CD14-positive monocyte (primary cell): Measurements from ENCODE around the gene PLEKHA7. TPM values are rescaled to one million over a fixed set of nuclear protein-coding genes. Genes with fewer than 3 reads are reported as not detected.
"Not testable (repeated sequence)": the region's sequence is repeated elsewhere in the genome, so short reads cannot be mapped to it uniquely, and the experiment has no call there.

Source experiments
- DNase-seq, 3 donors: peaks; one replicate each; pipeline ENCODE4 v3.0.0-alpha.2; 2011 to 2022
- H2AFZ ChIP-seq: 2 replicates; pipeline ENCODE4 v1.6.0; 2012; ENCODE audit warnings: mild to moderate bottlenecking, low read depth, low read length, inconsistent platforms; ENCODE audit not compliant: insufficient read depth, poor library complexity, severe bottlenecking
- H3K27ac ChIP-seq, 2 donors: 1 replicate in 1 of 2; 2 replicates in 1 of 2; pipeline ENCODE4 v1.5.1; 2012 to 2013; ENCODE audit warnings: low read length in 2 of 2, control low read depth in 1 of 2, inconsistent platforms in 1 of 2, low read depth in 1 of 2, mild to moderate bottlenecking in 1 of 2
- H3K27me3 ChIP-seq, 2 donors: one replicate each; pipeline versions ENCODE4 v1.6.0 to v1.6.1; 2011 to 2013; ENCODE audit warnings: low read length in 2 of 2; ENCODE audit not compliant: control insufficient read depth in 2 of 2, insufficient read depth in 2 of 2
- H3K36me3 ChIP-seq, 2 donors: replicated peaks in 1 of 2; 1 replicate in 1 of 2; 2 replicates in 1 of 2; pipeline versions ENCODE4 v1.5.1 to v1.6.1; 2012 to 2013; ENCODE audit warnings: low read length in 2 of 2, control low read depth in 1 of 2, inconsistent platforms in 1 of 2, mild to moderate bottlenecking in 1 of 2; ENCODE audit not compliant: insufficient read depth in 2 of 2, control insufficient read depth in 1 of 2
- H3K4me1 ChIP-seq, 2 donors: 1 replicate in 1 of 2; 2 replicates in 1 of 2; pipeline versions ENCODE4 v1.5.1 to v1.6.1; 2012 to 2013; ENCODE audit warnings: low read length in 2 of 2, control low read depth in 1 of 2, inconsistent platforms in 1 of 2, mild to moderate bottlenecking in 1 of 2, moderate library complexity in 1 of 2; ENCODE audit not compliant: insufficient read depth in 2 of 2, control insufficient read depth in 1 of 2
- H3K4me2 ChIP-seq: replicated peaks from 2 replicates; pipeline ENCODE3; 2012; ENCODE audit warnings: low read length, moderate library complexity, mild to moderate bottlenecking; ENCODE audit not compliant: poor library complexity, severe bottlenecking; ENCODE audit errors: extremely low read depth
- H3K4me3 ChIP-seq, 3 experiments: fragments of 200-600 bp in 1 of 3; sonication (generic) in 1 of 3; replicated peaks in 1 of 3; 1 replicate in 2 of 3; 2 replicates in 1 of 3; pipeline ENCODE4 v1.5.1; 2011 to 2013; ENCODE audit warnings: low read length in 3 of 3, mild to moderate bottlenecking in 3 of 3, control low read depth in 2 of 3, low read depth in 2 of 3, inconsistent platforms in 1 of 3, moderate library complexity in 1 of 3
- H3K79me2 ChIP-seq: 2 replicates; pipeline ENCODE4 v1.6.0; 2012; ENCODE audit warnings: mild to moderate bottlenecking, control low read depth, inconsistent platforms, low read length, moderate library complexity; ENCODE audit not compliant: insufficient read depth
- H3K9ac ChIP-seq: 2 replicates; pipeline ENCODE4 v1.6.0; 2017; ENCODE audit warnings: low read length, mild to moderate bottlenecking; ENCODE audit not compliant: insufficient read depth, poor library complexity, severe bottlenecking
- H3K9me3 ChIP-seq, 2 donors: replicated peaks in 1 of 2; 1 replicate in 1 of 2; 2 replicates in 1 of 2; pipeline versions ENCODE4 v1.5.1 to v1.6.1; 2012 to 2013; ENCODE audit warnings: low read length in 2 of 2, control low read depth in 1 of 2; ENCODE audit not compliant: control insufficient read depth in 1 of 2, insufficient read depth in 1 of 2
- H4K20me1 ChIP-seq: 2 replicates; pipeline ENCODE4 v1.6.0; 2012; ENCODE audit warnings: mild to moderate bottlenecking, low read length, control low read depth, moderate library complexity; ENCODE audit not compliant: insufficient read depth
- H3K27ac Mint-ChIP-seq, 7 donors: one replicate each; pipeline ENCODE4 v1.8.0; 2020; ENCODE audit warnings: mild to moderate bottlenecking in 7 of 7, mixed read lengths in 7 of 7, moderate library complexity in 6 of 7, inconsistent platforms in 2 of 7
- H3K27me3 Mint-ChIP-seq, 3 donors: one replicate each; pipeline ENCODE4 v1.8.0; 2021 to 2022; ENCODE audit warnings: low read depth in 3 of 3, mild to moderate bottlenecking in 3 of 3, mixed read lengths in 3 of 3, moderate library complexity in 3 of 3, inconsistent platforms in 1 of 3
- H3K36me3 Mint-ChIP-seq, 2 donors: one replicate each; pipeline ENCODE4 v1.8.0; 2020; ENCODE audit warnings: mixed read lengths in 2 of 2, inconsistent platforms in 1 of 2, mild to moderate bottlenecking in 1 of 2
- H3K4me1 Mint-ChIP-seq: one replicate; pipeline ENCODE4 v1.8.0; 2020; ENCODE audit warnings: mild to moderate bottlenecking, mixed read lengths
- H3K4me3 Mint-ChIP-seq, 2 donors: one replicate each; pipeline ENCODE4 v1.8.0; 2020; ENCODE audit warnings: mild to moderate bottlenecking in 2 of 2, mixed read lengths in 2 of 2, moderate library complexity in 1 of 2
- H3K9me3 Mint-ChIP-seq, 7 donors: one replicate each; pipeline ENCODE4 v1.8.0; 2020 to 2022; ENCODE audit warnings: mixed read lengths in 7 of 7, mild to moderate bottlenecking in 6 of 7, moderate library complexity in 6 of 7, inconsistent platforms in 2 of 7
- WGBS: methylation state at CpG from one replicate; pipeline ENCODE4 v1.1.5; 2013; ENCODE audit warnings: missing lambda C conversion rate; ENCODE audit not compliant: insufficient coverage; 5-methylcytosine and 5-hydroxymethylcytosine counted together
- intact Hi-C, 2 donors: fragments of 100-400 bp; cut with micrococcal nuclease; formaldehyde crosslinking; loops; one replicate each; pipeline versions ENCODE4 v1.15.0 to v1.15.1; 2023
- polyA plus RNA-seq, 3 donors: library from polyadenylated mRNA; depleted of rRNA in 1 of 3; unstranded in 2 of 3; stranded (reverse) in 1 of 3; fragments of 300-500 nt in 2 of 3; fragments of >200 nt in 1 of 3; fragmentation: Illumina TruSeq in 2 of 3; gene quantifications; 1 replicate in 2 of 3; 2 replicates in 1 of 3; pipeline ENCODE4 v1.2.3, GENCODE V29; 2012 to 2021
- TF ChIP-seq, protein P1 (sequence below): fragments of 200-600 bp; IDR thresholded peaks from one replicate; pipeline ENCODE4 v1.8.0; 2022; ENCODE audit warnings: antibody characterized with exemption, mild to moderate bottlenecking

Gene PLEKHA7
- polyA plus RNA-seq, 3 donors, result 0.05 to 0.92 (median 0.22) TPM

DNA sequence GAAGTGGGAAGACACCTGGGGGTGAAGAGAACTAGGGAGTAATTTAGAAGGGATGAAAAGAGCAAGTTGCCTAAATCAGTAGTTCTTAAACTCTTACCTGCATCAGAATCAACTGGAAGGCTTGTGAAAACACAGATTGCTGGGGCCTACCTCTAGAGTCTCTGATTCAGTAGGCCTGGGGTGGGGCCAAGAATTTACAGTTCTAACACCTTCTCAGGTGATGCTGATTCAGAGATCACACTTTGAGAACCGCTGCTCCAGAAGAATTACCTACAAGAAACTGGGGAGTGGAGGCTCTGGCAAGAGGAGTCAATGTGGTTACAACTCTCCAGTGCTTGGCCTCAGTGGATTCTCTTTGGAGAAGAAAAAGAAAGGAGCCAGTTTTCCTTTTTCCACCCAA, 147.1 kb downstream of the PLEKHA7 start:
- TF ChIP-seq, protein P1, sequence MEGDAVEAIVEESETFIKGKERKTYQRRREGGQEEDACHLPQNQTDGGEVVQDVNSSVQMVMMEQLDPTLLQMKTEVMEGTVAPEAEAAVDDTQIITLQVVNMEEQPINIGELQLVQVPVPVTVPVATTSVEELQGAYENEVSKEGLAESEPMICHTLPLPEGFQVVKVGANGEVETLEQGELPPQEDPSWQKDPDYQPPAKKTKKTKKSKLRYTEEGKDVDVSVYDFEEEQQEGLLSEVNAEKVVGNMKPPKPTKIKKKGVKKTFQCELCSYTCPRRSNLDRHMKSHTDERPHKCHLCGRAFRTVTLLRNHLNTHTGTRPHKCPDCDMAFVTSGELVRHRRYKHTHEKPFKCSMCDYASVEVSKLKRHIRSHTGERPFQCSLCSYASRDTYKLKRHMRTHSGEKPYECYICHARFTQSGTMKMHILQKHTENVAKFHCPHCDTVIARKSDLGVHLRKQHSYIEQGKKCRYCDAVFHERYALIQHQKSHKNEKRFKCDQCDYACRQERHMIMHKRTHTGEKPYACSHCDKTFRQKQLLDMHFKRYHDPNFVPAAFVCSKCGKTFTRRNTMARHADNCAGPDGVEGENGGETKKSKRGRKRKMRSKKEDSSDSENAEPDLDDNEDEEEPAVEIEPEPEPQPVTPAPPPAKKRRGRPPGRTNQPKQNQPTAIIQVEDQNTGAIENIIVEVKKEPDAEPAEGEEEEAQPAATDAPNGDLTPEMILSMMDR, result no peak
- Histone ChIP-seq H3K27me3 (no peaks in the 10 kb centered on the region), H3K4me2 (no peak overlapping the region), H3K9ac (no peak overlapping the region), H3K79me2 (no peaks in the 10 kb centered on the region), H3K4me1 (no peaks in the 10 kb centered on the region), H3K27ac (no peak overlapping the region), H2AFZ (no peak overlapping the region), H4K20me1 (no peaks in the 10 kb centered on the region), H3K4me3 (no peak overlapping the region), H3K9me3 (no peaks in the 10 kb centered on the region), H3K36me3 (no peaks in the 10 kb centered on the region)
- intact Hi-C loops, result no loop called here
- no peak overlapping the region for H3K4me3 Mint-ChIP-seq
- H3K27ac Mint-ChIP-seq, result no peak overlapping the region
- H3K27me3 Mint-ChIP-seq, result peaks cover 4% of the 10 kb centered on the region in 3 donors
- no CpG with 5 or more reads among the region's 1 CpG for WGBS
- H3K9me3 Mint-ChIP-seq, result no peaks in the 10 kb centered on the region
- H3K36me3 Mint-ChIP-seq, result no peaks in the 10 kb centered on the region
- DNase-seq, result no peak
- H3K4me1 Mint-ChIP-seq, result peaks cover under 1% of the 10 kb centered on the region

DNA sequence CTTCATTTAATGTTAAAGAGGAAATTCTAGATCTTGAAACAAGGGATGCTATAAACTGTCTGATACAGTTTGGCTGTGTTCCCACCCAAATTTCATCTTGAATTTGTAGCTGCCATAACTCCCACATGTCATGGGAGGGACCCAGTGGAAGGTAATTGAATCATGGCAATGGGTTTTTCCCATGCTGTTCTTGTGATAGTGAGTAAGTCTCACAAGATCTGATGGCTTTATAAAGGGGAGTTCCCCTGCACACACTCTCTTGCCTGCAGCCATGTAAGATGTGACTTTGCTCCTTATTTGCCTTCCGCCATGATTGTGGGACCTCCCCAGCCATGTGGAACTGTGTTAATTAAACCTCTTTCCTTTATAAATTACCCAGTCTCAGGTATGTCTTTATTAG, 149.8 kb downstream of the PLEKHA7 start:
- H2AFZ ChIP-seq, H3K4me3 ChIP-seq, H3K9ac ChIP-seq, H3K4me1 ChIP-seq, H3K36me3 ChIP-seq, H3K27ac Mint-ChIP-seq, H3K4me3 Mint-ChIP-seq, H3K27me3 ChIP-seq, H3K27me3 Mint-ChIP-seq, H4K20me1 ChIP-seq, H3K79me2 ChIP-seq, H3K9me3 Mint-ChIP-seq, H3K9me3 ChIP-seq, H3K4me1 Mint-ChIP-seq, H3K36me3 Mint-ChIP-seq, H3K27ac ChIP-seq, intact Hi-C loops, H3K4me2 ChIP-seq: not testable (repeated sequence)
- peak in 1 of 3 donors; percentile 26 for DNase-seq
- WGBS, result no CpG with 5 or more reads among the region's 1 CpG
